Lower leg skin (tissue), 3 donors: Measurements from ENCODE around the gene EVX2.

Experiments used
- POLR2A ChIP-seq, 2 donors: fragments of 450-650 bp; IDR thresholded peaks; one replicate each; pipeline ENCODE4 v1.6.1; 2016 to 2017; ENCODE audit warnings: antibody characterized with exemption in 2 of 2, mild to moderate bottlenecking in 1 of 2, moderate library complexity in 1 of 2
- TF ChIP-seq, protein P1 (sequence below), 3 donors: fragments of 450-650 bp; IDR thresholded peaks; one replicate each; pipeline ENCODE4 v1.5.1; 2016; ENCODE audit warnings: antibody characterized with exemption in 3 of 3, mild to moderate bottlenecking in 3 of 3, moderate library complexity in 2 of 3

GRCh38 chr2:176072951-176073904 lies 10.5 kb downstream of the EVX2 start:
- TF ChIP-seq, protein P1, sequence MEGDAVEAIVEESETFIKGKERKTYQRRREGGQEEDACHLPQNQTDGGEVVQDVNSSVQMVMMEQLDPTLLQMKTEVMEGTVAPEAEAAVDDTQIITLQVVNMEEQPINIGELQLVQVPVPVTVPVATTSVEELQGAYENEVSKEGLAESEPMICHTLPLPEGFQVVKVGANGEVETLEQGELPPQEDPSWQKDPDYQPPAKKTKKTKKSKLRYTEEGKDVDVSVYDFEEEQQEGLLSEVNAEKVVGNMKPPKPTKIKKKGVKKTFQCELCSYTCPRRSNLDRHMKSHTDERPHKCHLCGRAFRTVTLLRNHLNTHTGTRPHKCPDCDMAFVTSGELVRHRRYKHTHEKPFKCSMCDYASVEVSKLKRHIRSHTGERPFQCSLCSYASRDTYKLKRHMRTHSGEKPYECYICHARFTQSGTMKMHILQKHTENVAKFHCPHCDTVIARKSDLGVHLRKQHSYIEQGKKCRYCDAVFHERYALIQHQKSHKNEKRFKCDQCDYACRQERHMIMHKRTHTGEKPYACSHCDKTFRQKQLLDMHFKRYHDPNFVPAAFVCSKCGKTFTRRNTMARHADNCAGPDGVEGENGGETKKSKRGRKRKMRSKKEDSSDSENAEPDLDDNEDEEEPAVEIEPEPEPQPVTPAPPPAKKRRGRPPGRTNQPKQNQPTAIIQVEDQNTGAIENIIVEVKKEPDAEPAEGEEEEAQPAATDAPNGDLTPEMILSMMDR (IDR thresholded peaks at IDR 0.05): no peak
- TF ChIP-seq POLR2A (IDR thresholded peaks at IDR 0.05): no peak
